DND-41 (cell line): ENCODE measurements around the gene GTF3C2.

Experiments used
- EZH2 ChIP-seq: IDR thresholded peaks from 3 replicates; pipeline ENCODE4 v1.6.1; 2012; ENCODE audit warnings: borderline replicate concordance, low read depth, mild to moderate bottlenecking, moderate library complexity, low read length, inconsistent platforms; ENCODE audit not compliant: severe bottlenecking
- TF ChIP-seq, protein P1 (sequence below): IDR thresholded peaks from 2 replicates; pipeline ENCODE4 v1.5.1; 2012; ENCODE audit warnings: borderline replicate concordance, low read length, moderate library complexity, mild to moderate bottlenecking; ENCODE audit not compliant: poor library complexity, severe bottlenecking; ENCODE audit errors: extremely low read depth

DNA sequence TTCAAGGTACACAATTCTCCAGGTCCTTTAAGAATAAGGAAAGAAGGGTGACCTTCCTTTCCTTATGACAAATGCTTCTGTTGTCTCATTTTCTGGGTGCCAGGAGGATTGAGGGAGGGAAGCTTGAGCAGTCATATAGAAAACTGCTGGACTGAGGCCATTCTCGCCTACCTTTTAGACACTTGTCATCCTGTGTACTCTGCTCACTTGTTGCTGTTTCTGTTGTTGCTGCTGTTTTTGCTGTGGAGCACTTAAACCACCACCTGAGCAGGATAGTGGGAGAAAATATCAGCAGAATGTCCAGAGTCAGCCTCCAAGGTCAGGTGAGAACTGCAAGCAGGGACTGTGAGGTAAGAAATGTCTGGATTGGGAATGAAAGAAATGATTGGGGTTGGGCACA, 78.6 kb downstream of the GTF3C2 start:
- TF ChIP-seq, protein P1, sequence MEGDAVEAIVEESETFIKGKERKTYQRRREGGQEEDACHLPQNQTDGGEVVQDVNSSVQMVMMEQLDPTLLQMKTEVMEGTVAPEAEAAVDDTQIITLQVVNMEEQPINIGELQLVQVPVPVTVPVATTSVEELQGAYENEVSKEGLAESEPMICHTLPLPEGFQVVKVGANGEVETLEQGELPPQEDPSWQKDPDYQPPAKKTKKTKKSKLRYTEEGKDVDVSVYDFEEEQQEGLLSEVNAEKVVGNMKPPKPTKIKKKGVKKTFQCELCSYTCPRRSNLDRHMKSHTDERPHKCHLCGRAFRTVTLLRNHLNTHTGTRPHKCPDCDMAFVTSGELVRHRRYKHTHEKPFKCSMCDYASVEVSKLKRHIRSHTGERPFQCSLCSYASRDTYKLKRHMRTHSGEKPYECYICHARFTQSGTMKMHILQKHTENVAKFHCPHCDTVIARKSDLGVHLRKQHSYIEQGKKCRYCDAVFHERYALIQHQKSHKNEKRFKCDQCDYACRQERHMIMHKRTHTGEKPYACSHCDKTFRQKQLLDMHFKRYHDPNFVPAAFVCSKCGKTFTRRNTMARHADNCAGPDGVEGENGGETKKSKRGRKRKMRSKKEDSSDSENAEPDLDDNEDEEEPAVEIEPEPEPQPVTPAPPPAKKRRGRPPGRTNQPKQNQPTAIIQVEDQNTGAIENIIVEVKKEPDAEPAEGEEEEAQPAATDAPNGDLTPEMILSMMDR: no peak
- no peak for TF ChIP-seq EZH2
